Measurements from ENCODE around the gene PHKG2.

PHKG2 gene

GRCh38 chr16:30771726-30772125 is 23.5 kb downstream of the PHKG2 start:
- Histone ChIP-seq H3K36me3 (ENCODE audit: insufficient read depth) (peaks cover 17% of the 10 kb centered on the region), H3K9ac (no peak overlapping the region), H4K20me1 (ENCODE audit: insufficient read depth) (no peaks in the 10 kb centered on the region), H3K79me2 (ENCODE audit: insufficient read depth, low read depth) (no peaks in the 10 kb centered on the region), H3K27me3 (ENCODE audit: insufficient read depth, low read depth) (no peaks in the 10 kb centered on the region), H3K4me3 (IDR thresholded peaks at IDR 0.05; ENCODE audit: insufficient read depth, low read depth, low read length) (no peak overlapping the region), H3K4me2 (no peak overlapping the region), H2AFZ (ENCODE audit: low read depth) (no peak overlapping the region), H3K4me1 (ENCODE audit: low read depth, poor library complexity, severe bottlenecking) (no peaks in the 10 kb centered on the region), H3K27ac (no peak overlapping the region)
- TF ChIP-seq CTCF (conservative IDR thresholded peaks at IDR 0.05; ENCODE audit: low read depth, low read length): no peak

- TF ChIP-seq CTCF (conservative IDR thresholded peaks at IDR 0.05; ENCODE audit: low read depth, low read length): no peak
- peaks cover 13% of the 10 kb centered on the region; the same call in 1 of the 2 replicates for H3K36me3 ChIP-seq (ENCODE audit: insufficient read depth)
- no peaks in the 10 kb centered on the region for H4K20me1 ChIP-seq (ENCODE audit: insufficient read depth)
- H3K4me1 ChIP-seq (ENCODE audit: low read depth, poor library complexity, severe bottlenecking): no peaks in the 10 kb centered on the region
- H3K4me3 ChIP-seq (IDR thresholded peaks at IDR 0.05; ENCODE audit: insufficient read depth, low read depth, low read length): no peak overlapping the region
- H3K4me2 ChIP-seq: no peak overlapping the region
- H3K79me2 ChIP-seq (ENCODE audit: insufficient read depth, low read depth): no peaks in the 10 kb centered on the region
- H2AFZ ChIP-seq (ENCODE audit: low read depth): no peak overlapping the region
- no peaks in the 10 kb centered on the region for H3K27me3 ChIP-seq (ENCODE audit: insufficient read depth, low read depth)
- H3K27ac ChIP-seq: no peak overlapping the region
- no peak overlapping the region for H3K9ac ChIP-seq
Observed at GRCh38 chr16:30773826-30774225, 25.6 kb downstream of the PHKG2 start.

- H3K4me1 ChIP-seq (ENCODE audit: low read depth, poor library complexity, severe bottlenecking): no peaks in the 10 kb centered on the region
- H3K4me2 ChIP-seq: no peak overlapping the region
- no peaks in the 10 kb centered on the region for H3K27me3 ChIP-seq (ENCODE audit: insufficient read depth, low read depth)
- no peak for TF ChIP-seq CTCF (conservative IDR thresholded peaks at IDR 0.05; ENCODE audit: low read depth, low read length)
- no peak overlapping the region for H3K9ac ChIP-seq
- H2AFZ ChIP-seq (ENCODE audit: low read depth): no peak overlapping the region
- H4K20me1 ChIP-seq (ENCODE audit: insufficient read depth): no peaks in the 10 kb centered on the region
- no peaks in the 10 kb centered on the region for H3K79me2 ChIP-seq (ENCODE audit: insufficient read depth, low read depth)
- no peak overlapping the region for H3K27ac ChIP-seq
- H3K36me3 ChIP-seq (ENCODE audit: insufficient read depth): peaks cover 6% of the 10 kb centered on the region; the same call in 1 of the 2 replicates
- H3K4me3 ChIP-seq (IDR thresholded peaks at IDR 0.05; ENCODE audit: insufficient read depth, low read depth, low read length): no peak overlapping the region
Observed at GRCh38 chr16:30774367-30775130, 26.3 kb downstream of the PHKG2 start.

GRCh38 chr16:30775131-30775391 is 26.8 kb downstream of the PHKG2 start:
- H3K9ac ChIP-seq: no peak overlapping the region
- no peaks in the 10 kb centered on the region for H3K79me2 ChIP-seq (ENCODE audit: insufficient read depth, low read depth)
- H2AFZ ChIP-seq (ENCODE audit: low read depth): no peak overlapping the region
- no peak overlapping the region for H3K4me3 ChIP-seq (IDR thresholded peaks at IDR 0.05; ENCODE audit: insufficient read depth, low read depth, low read length)
- H4K20me1 ChIP-seq (ENCODE audit: insufficient read depth): no peaks in the 10 kb centered on the region
- no peaks in the 10 kb centered on the region for H3K4me1 ChIP-seq (ENCODE audit: low read depth, poor library complexity, severe bottlenecking)
- H3K27me3 ChIP-seq (ENCODE audit: insufficient read depth, low read depth): no peaks in the 10 kb centered on the region
- H3K4me2 ChIP-seq: no peak overlapping the region
- TF ChIP-seq CTCF (conservative IDR thresholded peaks at IDR 0.05; ENCODE audit: low read depth, low read length): no peak
- H3K36me3 ChIP-seq (ENCODE audit: insufficient read depth): peaks cover 4% of the 10 kb centered on the region; the same call in 1 of the 2 replicates
- no peak overlapping the region for H3K27ac ChIP-seq

Measured in KMS-11 (cell line).